ENCODE results near the gene BCL11A.

The BCL11A gene

DNA sequence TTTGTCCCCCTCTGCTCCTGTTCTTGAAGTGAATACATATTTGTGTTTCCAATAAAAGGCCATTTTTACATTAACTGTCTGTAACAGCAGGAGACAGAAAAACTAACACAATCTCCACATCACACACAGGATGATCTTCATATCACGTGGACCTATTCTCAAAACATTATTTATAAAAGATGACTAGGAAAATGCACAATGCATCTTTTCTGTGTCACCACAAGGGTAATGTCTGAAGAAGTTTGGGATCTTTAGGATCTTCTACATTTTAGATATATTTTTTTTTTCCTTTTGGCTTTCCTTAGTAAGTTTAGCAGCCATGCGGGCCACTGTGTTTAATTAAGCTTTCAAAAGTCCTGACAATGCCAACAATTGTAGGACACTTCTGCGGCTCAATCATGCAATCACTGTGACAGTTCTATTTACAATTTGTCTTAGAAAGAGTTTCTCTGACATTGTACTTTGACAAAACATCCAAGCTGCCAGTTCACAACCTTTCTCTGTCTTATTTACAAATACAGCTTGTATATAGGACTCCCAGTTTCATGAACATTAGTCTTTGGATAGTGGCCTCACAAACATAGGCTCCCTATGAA, 12.3 kb downstream of the BCL11A start:
- no peak for DNase-seq

DNA sequence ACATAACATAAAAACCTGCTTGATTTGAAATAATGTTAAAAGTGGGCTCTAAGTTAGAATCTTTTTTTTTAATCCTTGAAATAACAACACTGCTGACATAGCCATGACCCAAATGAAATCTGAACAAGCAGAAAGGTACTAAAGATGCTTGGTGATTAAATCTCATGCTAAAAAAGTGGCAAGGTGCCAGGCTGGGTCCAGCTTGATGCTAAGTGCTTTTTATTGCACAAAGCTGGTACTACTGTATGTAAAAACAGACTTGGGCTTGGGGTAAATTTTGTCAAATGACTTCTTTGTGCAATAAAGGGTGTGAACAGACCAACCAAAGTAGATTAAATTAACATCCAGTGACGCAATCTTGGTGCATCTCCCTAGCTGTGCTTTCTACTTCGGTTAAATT, 13.4 kb downstream of the BCL11A start:
- DNase-seq: peak in 1 of 2 experiments; percentile 30

GRCh38 chr2:60539140-60539539, 14.3 kb downstream of the BCL11A start:
- DNase-seq: no peak

- DNase-seq: no peak
Observed at GRCh38 chr2:60538101-60538500, 15.4 kb downstream of the BCL11A start.

- DNase-seq: no peak
Observed at GRCh38 chr2:60536746-60537145, 16.7 kb downstream of the BCL11A start.

DNA sequence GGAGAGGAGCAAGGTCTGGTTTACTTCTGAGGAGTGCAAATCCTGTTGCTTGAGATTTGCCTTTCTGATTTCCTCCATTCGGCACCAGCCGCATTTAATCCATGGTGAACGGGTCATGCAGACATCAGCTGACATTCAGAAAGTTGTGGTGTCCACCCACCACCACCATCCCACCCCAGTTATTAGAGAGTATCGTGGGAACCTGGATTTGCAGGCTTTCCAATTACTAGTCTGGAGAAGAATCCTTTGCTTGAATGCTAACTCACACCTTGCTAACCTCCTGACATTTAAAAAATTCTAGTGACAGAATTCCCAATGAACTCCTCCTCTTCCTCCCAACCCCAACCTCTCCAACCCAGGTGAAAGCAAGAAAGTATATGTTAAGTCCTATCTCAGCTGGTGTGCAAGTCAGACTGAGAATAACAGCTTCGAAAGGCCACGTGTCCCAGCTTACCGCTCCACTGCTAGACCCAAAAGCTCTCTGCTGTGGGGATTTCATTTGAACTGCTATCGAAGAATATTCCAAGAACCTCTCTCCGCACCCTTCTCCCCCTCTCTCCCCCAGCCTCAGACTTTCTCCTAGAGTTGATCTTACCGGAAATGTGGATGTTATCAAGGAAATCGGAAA, 17.7 kb downstream of the BCL11A start:
- no peak for DNase-seq

DNA sequence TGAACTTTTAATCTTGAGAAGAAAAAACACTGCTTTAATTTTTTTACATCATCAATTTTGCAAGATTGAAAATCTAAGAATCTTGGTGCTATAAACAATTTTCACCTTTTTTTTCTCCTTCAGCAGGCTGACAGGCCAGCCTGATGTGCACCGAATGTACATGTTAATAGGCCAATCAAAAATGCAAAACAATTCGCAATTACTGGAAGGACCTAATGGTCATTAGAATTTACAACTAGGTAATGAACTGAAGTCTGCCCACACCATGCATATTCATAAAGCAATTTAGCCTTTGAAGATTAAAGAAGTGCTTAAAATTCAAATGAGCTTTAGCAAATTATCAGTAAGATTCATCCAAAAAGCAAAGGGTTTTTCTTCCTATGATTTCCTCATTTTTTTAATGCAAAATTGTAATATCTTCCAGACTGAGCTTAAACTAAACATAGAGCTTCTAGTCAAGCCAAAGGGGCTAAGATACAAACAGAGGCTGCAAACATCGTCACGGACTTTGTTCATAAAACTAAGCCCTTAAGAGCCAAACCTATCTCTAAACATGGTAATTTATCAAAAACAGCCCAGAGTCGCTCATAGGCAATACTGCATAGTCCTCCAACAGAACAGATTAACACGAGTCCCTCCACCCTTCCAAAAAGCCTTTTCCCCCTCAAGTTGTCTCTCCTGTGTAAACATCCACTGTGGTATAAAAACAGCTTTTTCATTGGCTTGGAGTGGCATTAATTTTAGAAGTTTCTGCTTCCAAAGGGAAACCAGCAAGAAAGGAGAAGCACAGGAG, 18.4 kb downstream of the BCL11A start:
- DNase-seq: no peak

DNA sequence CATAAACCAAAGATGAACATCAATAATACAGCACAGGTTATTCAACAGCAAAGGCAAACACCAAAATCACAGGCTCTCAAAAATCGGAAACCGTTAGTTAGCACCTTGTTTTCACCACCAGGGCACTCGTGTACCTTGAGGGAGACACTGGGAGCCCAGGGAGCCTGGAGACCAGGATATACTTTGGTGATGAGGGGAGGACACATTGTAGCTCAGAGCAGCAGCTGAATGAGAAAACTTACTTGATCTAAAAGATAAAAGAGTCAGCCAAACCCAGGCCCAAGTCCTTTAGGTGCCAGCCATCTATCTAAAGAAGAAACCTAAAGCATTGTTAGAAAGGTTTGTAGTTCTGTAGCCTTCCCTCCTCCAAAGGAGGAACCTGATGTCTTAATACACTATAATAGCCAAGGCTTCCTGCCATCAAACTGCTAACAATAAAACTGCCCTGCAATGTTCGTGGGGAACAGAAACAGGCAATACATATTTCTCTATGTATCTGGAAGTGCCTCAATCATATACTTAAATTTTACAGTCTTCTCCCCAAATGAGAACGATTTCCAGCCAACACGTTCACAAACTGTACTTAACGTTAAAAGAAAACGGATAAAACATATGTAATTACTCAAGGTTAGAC, 19.3 kb downstream of the BCL11A start:
- DNase-seq: no peak

GRCh38 chr2:60533101-60534051, 20.1 kb downstream of the BCL11A start:
- DNase-seq: peak in 1 of 2 experiments; percentile 36

DNA sequence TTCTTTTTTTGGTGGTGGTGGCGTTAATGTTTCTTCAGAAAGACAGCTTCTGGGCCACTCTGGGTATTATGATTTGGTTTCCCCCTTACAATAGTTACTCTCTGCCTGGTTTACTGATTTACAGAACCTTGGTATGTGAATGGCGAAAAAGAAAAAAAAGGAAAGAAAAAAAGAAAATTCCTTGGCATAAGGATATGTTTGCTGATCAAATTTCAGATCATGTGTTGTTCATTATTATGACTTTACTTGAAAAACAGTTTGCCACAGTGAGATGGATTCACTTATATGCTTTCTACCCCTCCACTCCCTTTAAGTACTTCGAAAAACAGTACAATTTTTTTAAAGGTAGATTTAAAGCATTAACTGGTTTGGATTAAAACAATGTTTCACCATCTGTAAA, 21.0 kb downstream of the BCL11A start:
- DNase-seq: no peak

DNA sequence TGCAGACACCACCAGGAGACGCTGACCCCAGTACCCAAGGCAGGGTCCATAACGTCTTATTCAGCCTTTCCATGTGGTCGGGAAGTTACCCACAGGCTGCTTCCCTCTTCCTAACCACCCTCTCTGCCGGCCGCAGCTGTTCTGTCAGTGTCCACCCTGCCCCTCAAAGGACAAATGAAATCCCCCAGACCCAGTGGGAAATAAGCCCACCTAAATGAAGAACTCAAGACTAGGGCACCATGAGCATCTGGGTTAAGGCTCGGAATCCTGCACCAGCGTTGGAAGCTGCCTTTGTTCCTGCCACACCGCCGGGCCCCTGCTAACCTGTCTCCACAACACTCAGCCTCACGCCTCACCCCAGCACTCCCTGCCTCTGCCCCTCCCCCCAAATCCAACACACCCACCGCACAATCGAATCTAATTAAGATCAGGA, 21.7 kb downstream of the BCL11A start:
- DNase-seq: no peak

DNA sequence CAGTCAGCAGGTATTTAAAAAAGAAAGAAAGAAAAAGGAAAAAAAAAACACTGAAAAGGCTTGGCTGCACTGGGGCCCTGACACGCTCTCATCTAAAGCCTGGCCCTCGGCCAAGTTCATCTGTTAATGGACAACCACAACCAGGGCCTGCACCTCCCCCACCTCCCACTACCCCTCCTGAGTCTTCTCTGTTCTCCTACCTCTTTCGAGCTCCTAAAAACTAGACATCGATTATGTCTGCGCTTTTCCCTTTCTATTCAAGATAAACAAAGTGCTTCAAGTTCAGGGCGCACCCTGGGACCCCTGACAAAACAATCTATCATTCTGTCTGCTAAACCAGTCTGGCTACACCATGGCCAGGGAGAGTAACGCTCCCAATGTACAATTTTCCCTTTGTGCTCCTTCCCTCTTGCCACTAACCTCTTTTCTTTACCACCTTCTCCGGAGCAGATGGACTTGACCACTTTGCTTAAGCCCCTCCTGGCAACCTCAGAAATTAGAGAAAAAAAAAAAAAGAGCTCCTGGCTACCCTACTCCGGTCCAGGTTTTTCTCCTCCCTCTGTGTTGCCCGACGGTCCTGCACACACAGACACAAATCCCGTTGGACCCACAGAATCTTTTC, 22.7 kb downstream of the BCL11A start:
- peak; percentile 85 to 90 for DNase-seq

GRCh38 chr2:60529785-60530627, 23.4 kb downstream of the BCL11A start:
- peak; percentile 62 to 70 for DNase-seq

GRCh38 chr2:60529136-60529784, 24.2 kb downstream of the BCL11A start:
- no peak for DNase-seq

DNA sequence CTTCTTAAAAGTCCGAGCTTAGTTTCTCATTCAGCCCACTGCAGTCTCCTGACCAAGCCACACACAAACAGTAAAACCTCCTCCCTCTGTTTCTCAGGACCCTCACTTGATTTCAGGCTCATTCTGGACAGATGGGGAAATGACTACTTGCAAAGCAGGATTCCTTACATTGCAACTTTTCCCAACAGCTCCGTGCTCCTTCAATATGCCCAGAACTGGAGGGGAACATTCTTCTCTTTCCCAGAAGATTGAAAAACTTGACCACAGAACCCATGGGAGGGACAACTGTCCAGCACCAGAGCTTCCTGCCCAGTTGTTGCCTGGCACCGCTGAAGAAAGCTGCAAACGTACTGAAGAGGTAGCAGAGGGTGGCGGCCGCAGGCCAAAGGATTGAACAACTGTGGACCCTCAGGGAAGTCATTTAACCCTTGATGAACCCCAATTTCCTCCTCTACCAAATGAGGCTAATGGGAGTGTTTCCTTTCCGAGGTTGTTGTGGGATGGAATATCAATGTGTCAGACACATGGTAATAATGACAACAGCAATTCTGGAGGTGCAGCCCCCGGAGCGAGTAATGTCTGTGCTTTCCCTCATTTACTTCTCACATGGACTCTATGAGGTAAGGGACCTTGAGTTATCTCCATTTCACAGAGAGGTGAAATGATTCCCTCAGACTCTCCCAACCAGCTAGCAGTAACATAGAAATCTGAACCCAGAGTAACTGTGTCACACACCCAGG, 25.0 kb downstream of the BCL11A start:
- DNase-seq: no peak

GRCh38 chr2:60527762-60528161, 25.7 kb downstream of the BCL11A start:
- no peak for DNase-seq

DNA sequence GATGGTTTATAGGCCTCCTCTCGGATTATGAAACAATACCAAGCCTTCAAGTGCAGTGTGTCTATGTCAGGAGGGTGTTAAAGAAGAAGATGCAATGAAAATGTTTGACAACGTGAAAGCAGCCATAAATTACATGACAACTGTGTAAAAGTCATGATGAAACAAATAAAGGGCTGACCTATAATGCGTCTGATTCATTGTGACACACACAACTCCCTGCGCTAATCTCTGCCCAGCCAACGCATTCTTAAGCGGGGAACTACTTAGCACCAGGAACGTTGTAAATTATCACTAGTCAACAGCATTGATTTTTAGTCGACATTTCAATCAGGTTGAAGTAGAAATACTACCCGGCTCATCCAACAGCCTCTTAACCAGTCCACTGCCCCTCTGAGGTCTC, 26.8 kb downstream of the BCL11A start:
- no peak for DNase-seq

DNA sequence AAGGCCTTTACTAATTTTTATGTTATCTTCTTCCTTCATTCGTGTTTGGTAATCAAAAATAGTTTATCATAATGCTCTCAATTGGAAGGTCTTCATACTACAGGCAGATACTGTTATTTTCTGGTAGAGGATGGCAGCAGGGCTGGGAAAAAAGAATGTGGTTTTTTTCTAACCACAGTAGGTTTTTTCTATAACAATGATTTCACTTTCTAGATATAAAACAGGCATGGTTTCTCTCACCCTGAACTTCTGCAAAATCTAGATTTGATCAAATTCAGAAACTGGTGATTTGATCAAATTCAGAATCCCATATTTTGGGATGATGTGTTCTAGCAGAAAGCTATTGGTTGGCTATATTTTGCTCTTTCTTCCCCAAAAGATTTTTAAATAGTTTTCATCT, 27.6 kb downstream of the BCL11A start:
- no peak for DNase-seq

- DNase-seq: no peak
Observed at GRCh38 chr2:60524874-60525273, 28.6 kb downstream of the BCL11A start.

DNA sequence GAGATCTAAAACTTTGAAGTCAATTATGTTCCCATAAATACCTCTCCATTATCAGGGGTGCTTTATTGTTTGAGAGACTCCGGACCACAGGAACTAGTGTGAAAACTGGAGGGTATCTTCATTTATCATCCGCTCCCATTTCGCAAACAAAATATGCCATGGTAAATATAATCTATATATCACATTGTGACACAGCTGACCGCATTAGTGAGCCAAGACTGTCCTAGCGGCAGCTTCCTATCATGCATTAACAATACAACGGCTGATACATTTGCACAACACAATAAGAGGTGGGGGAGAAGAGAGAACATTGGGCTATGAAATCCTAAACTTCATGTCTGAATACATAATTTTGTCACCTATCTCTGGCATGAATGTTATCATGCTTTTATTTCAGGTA, 29.5 kb downstream of the BCL11A start:
- no peak for DNase-seq
